ENCODE data around the gene FIBCD1.

The FIBCD1 gene

GRCh38 chr9:130856474-130856873 is 82.6 kb downstream of the FIBCD1 start:
- no peak for DNase-seq

GRCh38 chr9:130854835-130855234 is 84.2 kb downstream of the FIBCD1 start:
- no peak for DNase-seq

- no peak for DNase-seq
Observed at GRCh38 chr9:130854092-130854491, 85.0 kb downstream of the FIBCD1 start.

- DNase-seq: no peak
Observed at GRCh38 chr9:130852801-130853200, 86.2 kb downstream of the FIBCD1 start.
